ENCODE results near the gene FXYD3.

The FXYD3 gene

DNA sequence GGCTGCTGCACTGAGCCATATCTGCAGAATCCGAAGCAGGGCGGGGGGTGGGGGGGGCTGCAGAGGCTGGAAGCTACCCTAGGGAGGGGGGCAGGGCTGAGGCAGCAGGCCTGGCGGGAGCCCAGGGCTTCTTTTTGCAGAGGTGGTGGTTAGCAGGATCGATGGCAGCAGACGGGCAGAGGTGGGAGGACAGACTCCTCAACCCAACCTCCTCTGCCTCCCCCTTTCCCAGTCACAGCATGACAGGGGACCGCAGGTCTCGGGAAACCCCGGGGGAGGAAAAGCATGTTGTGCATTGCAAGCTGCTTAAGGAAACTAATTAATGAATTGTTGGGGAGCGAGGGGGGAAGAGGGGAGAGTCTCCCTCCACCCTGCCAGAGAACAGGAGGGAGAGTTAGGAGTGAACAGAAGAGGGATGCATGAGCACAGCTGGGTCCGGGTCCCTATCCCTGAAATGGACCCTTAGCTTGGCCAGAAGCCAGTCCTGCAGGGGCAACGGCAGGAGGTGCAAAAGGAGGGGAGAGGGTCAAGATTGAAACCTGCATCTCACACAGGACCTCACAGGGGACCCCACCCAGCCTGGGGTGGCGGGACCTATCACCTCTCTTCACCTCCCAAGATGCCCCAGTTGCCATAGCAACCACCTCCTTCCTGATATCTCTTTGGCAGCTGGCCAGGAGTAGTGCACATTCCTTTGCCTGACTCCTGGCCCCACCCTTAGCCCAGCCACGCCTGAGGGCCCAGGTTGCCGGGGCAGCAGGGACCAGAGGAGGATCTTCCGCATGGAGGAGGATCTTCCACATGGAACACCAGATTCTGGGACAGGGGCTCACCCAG is 29.2 kb downstream of the FXYD3 start:
- Histone ChIP-seq H3K4me1 (ENCODE audit: control insufficient read depth, insufficient read depth, low read depth, low read length) (peaks cover 34% of the 10 kb centered on the region), H3K27ac (ENCODE audit: low read length, poor library complexity, severe bottlenecking) (no peak overlapping the region), H3K27me3 (ENCODE audit: control insufficient read depth in 1 of 2, insufficient read depth in 1 of 2, low read length in 2 of 2) (peaks cover 4 to 42% of the 10 kb centered on the region in 2 experiments), H3K79me1 (replicated peaks; ENCODE audit: low read length, poor library complexity, severe bottlenecking) (no peaks in the 10 kb centered on the region), H3K9me3 (ENCODE audit: control insufficient read depth, low read length) (no peaks in the 10 kb centered on the region), H3K4ac (ENCODE audit: low read depth in 1 of 2, low read length in 2 of 2) (no peak overlapping the region), H3K18ac (ENCODE audit: low read depth in 1 of 2, low read length in 2 of 2) (no peak overlapping the region), H2AK5ac (ENCODE audit: low read length, severe bottlenecking) (no peak overlapping the region), H4K91ac (ENCODE audit: low read length) (no peak overlapping the region), H2BK120ac (ENCODE audit: low read depth, low read length) (no peak overlapping the region), H2AFZ (ENCODE audit: low read depth, low read length) (no peak overlapping the region), H3K14ac (ENCODE audit: low read length in 2 of 2) (no peak overlapping the region), H2BK15ac (ENCODE audit: low read depth, poor library complexity, severe bottlenecking) (no peak overlapping the region), H2BK5ac (ENCODE audit: low read depth, low read length, poor library complexity, severe bottlenecking) (no peak overlapping the region), H3K4me3 (ENCODE audit: insufficient read depth in 1 of 2, low read depth in 1 of 2, low read length in 2 of 2) (no peak overlapping the region), H4K8ac (ENCODE audit: low read length) (no peak overlapping the region), H3K23ac (ENCODE audit: low read length in 2 of 2) (no peak overlapping the region), H3K36me3 (ENCODE audit: control insufficient read depth in 1 of 2, insufficient read depth in 2 of 2, low read depth in 1 of 2, low read length in 2 of 2) (no peaks in the 10 kb centered on the region), H3K9ac (ENCODE audit: low read length) (no peak overlapping the region), H2BK12ac (ENCODE audit: low read length in 2 of 2) (no peak overlapping the region), H3K4me2 (ENCODE audit: low read length, poor library complexity, severe bottlenecking) (no peak overlapping the region)
- DNase-seq: no peak
- WGBS: 20% methylated on average over 10 of the region's 15 CpGs

DNA sequence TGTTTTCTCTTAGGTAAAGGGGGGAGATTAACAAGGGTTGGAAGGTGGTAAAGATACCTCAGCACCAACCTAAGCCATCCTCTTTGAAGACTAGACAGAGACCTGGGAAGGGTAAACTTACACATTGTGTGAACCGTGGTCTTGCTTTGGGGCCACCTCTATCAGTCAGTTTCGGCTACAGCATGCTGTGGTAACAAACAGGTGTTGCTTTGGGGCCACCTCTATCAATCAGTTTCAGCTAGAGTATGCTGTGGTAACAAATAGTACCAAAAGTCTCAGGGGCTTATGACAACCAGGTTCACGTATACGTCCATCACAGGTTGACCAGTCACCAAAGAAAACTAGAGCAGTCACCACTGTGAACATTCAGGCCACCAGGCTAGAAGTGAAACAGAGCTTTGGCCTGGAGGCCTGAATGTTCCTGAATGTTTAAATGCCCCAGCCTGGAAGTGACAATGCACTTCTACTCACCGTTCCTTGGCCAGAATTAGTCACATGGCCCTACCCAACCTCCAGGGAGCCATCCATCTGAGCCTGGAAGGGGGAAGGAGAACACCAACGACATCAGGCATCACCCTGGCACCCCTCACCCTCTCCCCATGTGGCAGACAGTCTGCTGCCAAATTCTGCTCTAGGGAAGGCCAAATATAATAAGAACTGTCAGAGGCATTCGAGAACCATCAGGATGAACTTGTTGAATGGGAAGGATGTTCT is 31.3 kb downstream of the FXYD3 start:
- DNase-seq: no peak
- no peak overlapping the region for H2BK5ac ChIP-seq (ENCODE audit: low read depth, low read length, poor library complexity, severe bottlenecking)
- H3K9ac ChIP-seq (ENCODE audit: low read length): no peak overlapping the region
- H4K91ac ChIP-seq (ENCODE audit: low read length): no peak overlapping the region
- H2AK5ac ChIP-seq (ENCODE audit: low read length, severe bottlenecking): no peak overlapping the region
- H2BK15ac ChIP-seq (ENCODE audit: low read depth, poor library complexity, severe bottlenecking): no peak overlapping the region
- H3K79me1 ChIP-seq (replicated peaks; ENCODE audit: low read length, poor library complexity, severe bottlenecking): no peaks in the 10 kb centered on the region
- no peaks in the 10 kb centered on the region for H3K9me3 ChIP-seq (ENCODE audit: control insufficient read depth, low read length)
- peaks cover 4 to 34% of the 10 kb centered on the region in 2 experiments for H3K27me3 ChIP-seq (ENCODE audit: control insufficient read depth in 1 of 2, insufficient read depth in 1 of 2, low read length in 2 of 2)
- H2BK120ac ChIP-seq (ENCODE audit: low read depth, low read length): no peak overlapping the region
- no peak overlapping the region for H3K18ac ChIP-seq (ENCODE audit: low read depth in 1 of 2, low read length in 2 of 2)
- H3K14ac ChIP-seq (ENCODE audit: low read length in 2 of 2): no peak overlapping the region
- H3K23ac ChIP-seq (ENCODE audit: low read length in 2 of 2): no peak overlapping the region
- no peak overlapping the region for H3K27ac ChIP-seq (ENCODE audit: low read length, poor library complexity, severe bottlenecking)
- H2AFZ ChIP-seq (ENCODE audit: low read depth, low read length): no peak overlapping the region
- H3K4me3 ChIP-seq (ENCODE audit: insufficient read depth in 1 of 2, low read depth in 1 of 2, low read length in 2 of 2): no peak overlapping the region
- H3K4me2 ChIP-seq (ENCODE audit: low read length, poor library complexity, severe bottlenecking): no peak overlapping the region
- no peak overlapping the region for H2BK12ac ChIP-seq (ENCODE audit: low read length in 2 of 2)
- H4K8ac ChIP-seq (ENCODE audit: low read length): no peak overlapping the region
- H3K4ac ChIP-seq (ENCODE audit: low read depth in 1 of 2, low read length in 2 of 2): no peak overlapping the region
- WGBS: 82% methylated on average over 5 of the region's 7 CpGs
- H3K36me3 ChIP-seq (ENCODE audit: control insufficient read depth in 1 of 2, insufficient read depth in 2 of 2, low read depth in 1 of 2, low read length in 2 of 2): no peaks in the 10 kb centered on the region
- H3K4me1 ChIP-seq (ENCODE audit: control insufficient read depth, insufficient read depth, low read depth, low read length): peaks cover 26% of the 10 kb centered on the region

DNA sequence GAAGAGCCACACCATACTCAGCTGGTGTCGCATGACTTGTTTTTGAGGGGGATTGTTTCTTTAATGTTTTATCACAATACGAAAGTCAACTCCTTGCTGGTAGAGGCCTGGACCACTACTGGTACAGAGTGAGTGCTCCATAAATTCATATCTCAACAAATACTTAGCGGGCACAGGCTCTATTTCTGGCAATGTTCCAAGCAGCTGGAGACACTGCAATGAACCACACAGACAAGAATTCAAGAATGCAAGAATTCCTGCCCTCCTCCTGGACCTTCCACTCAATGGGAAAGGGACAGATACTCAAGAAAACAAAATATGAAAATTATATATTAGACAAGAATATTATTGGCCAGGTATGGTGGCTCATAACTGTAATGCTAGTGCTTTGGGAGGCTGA is 33.8 kb downstream of the FXYD3 start:
- H2BK15ac ChIP-seq (ENCODE audit: low read depth, poor library complexity, severe bottlenecking): no peak overlapping the region
- no peak for DNase-seq
- no peak overlapping the region for H2AFZ ChIP-seq (ENCODE audit: low read depth, low read length)
- H2BK120ac ChIP-seq (ENCODE audit: low read depth, low read length): no peak overlapping the region
- H3K9ac ChIP-seq (ENCODE audit: low read length): no peak overlapping the region
- no peak overlapping the region for H3K23ac ChIP-seq (ENCODE audit: low read length in 2 of 2)
- H3K4ac ChIP-seq (ENCODE audit: low read depth in 1 of 2, low read length in 2 of 2): no peak overlapping the region
- no peak overlapping the region for H4K91ac ChIP-seq (ENCODE audit: low read length)
- no peaks in the 10 kb centered on the region for H3K36me3 ChIP-seq (ENCODE audit: control insufficient read depth in 1 of 2, insufficient read depth in 2 of 2, low read depth in 1 of 2, low read length in 2 of 2)
- peak overlapping the region; percentile 38 for H2AK5ac ChIP-seq (ENCODE audit: low read length, severe bottlenecking)
- no peaks in the 10 kb centered on the region for H3K9me3 ChIP-seq (ENCODE audit: control insufficient read depth, low read length)
- no peak overlapping the region for H3K14ac ChIP-seq (ENCODE audit: low read length in 2 of 2)
- peaks cover 26% of the 10 kb centered on the region for H3K4me1 ChIP-seq (ENCODE audit: control insufficient read depth, insufficient read depth, low read depth, low read length)
- H3K27me3 ChIP-seq (ENCODE audit: control insufficient read depth in 1 of 2, insufficient read depth in 1 of 2, low read length in 2 of 2): peaks cover 0 to 11% of the 10 kb centered on the region in 2 experiments
- no peaks in the 10 kb centered on the region for H3K79me1 ChIP-seq (replicated peaks; ENCODE audit: low read length, poor library complexity, severe bottlenecking)
- no peak overlapping the region for H4K8ac ChIP-seq (ENCODE audit: low read length)
- H3K4me2 ChIP-seq (ENCODE audit: low read length, poor library complexity, severe bottlenecking): no peak overlapping the region
- no peak overlapping the region for H2BK12ac ChIP-seq (ENCODE audit: low read length in 2 of 2)
- WGBS: 88% methylated on average over 2 of the region's 3 CpGs
- no peak overlapping the region for H3K4me3 ChIP-seq (ENCODE audit: insufficient read depth in 1 of 2, low read depth in 1 of 2, low read length in 2 of 2)
- H2BK5ac ChIP-seq (ENCODE audit: low read depth, low read length, poor library complexity, severe bottlenecking): no peak overlapping the region
- H3K27ac ChIP-seq (ENCODE audit: low read length, poor library complexity, severe bottlenecking): no peak overlapping the region
- no peak overlapping the region for H3K18ac ChIP-seq (ENCODE audit: low read depth in 1 of 2, low read length in 2 of 2)

- Histone ChIP-seq H3K27me3 (ENCODE audit: control insufficient read depth in 1 of 2, insufficient read depth in 1 of 2, low read length in 2 of 2) (peaks cover 0 to under 1% of the 10 kb centered on the region in 2 experiments), H3K23ac (ENCODE audit: low read length in 2 of 2) (no peak overlapping the region), H4K91ac (ENCODE audit: low read length) (no peak overlapping the region), H2AFZ (ENCODE audit: low read depth, low read length) (no peak overlapping the region), H3K4ac (ENCODE audit: low read depth in 1 of 2, low read length in 2 of 2) (no peak overlapping the region), H2BK120ac (ENCODE audit: low read depth, low read length) (no peak overlapping the region), H2AK5ac (ENCODE audit: low read length, severe bottlenecking) (no peak overlapping the region), H4K8ac (ENCODE audit: low read length) (no peak overlapping the region), H3K4me2 (ENCODE audit: low read length, poor library complexity, severe bottlenecking) (no peak overlapping the region), H3K18ac (ENCODE audit: low read depth in 1 of 2, low read length in 2 of 2) (no peak overlapping the region), H3K9ac (ENCODE audit: low read length) (no peak overlapping the region), H3K79me1 (replicated peaks; ENCODE audit: low read length, poor library complexity, severe bottlenecking) (peaks cover 3% of the 10 kb centered on the region), H3K4me3 (ENCODE audit: insufficient read depth in 1 of 2, low read depth in 1 of 2, low read length in 2 of 2) (no peak overlapping the region), H2BK15ac (ENCODE audit: low read depth, poor library complexity, severe bottlenecking) (no peak overlapping the region), H3K14ac (ENCODE audit: low read length in 2 of 2) (no peak overlapping the region), H2BK12ac (ENCODE audit: low read length in 2 of 2) (no peak overlapping the region), H3K36me3 (ENCODE audit: control insufficient read depth in 1 of 2, insufficient read depth in 2 of 2, low read depth in 1 of 2, low read length in 2 of 2) (no peaks in the 10 kb centered on the region), H3K4me1 (ENCODE audit: control insufficient read depth, insufficient read depth, low read depth, low read length) (peaks cover 25% of the 10 kb centered on the region), H3K27ac (ENCODE audit: low read length, poor library complexity, severe bottlenecking) (no peak overlapping the region), H2BK5ac (ENCODE audit: low read depth, low read length, poor library complexity, severe bottlenecking) (no peak overlapping the region), H3K9me3 (ENCODE audit: control insufficient read depth, low read length) (no peaks in the 10 kb centered on the region)
- DNase-seq: no peak
- WGBS: 80% methylated on average over 2 of the region's 2 CpGs
Observed at GRCh38 chr19:35150445-35150844, 34.8 kb downstream of the FXYD3 start.

Measured in mesenchymal stem cell (in vitro differentiated cells and primary cell).